Endodermal cell (in vitro differentiated cells): ENCODE measurements around the gene NFRKB. TPM values are rescaled to one million over a fixed set of nuclear protein-coding genes. Genes with fewer than 3 reads are reported as not detected.
A peak's percentile ranks its signal among the peaks of the same experiment; 100 is the strongest.

Experiments used
- DNase-seq: peaks from one replicate; pipeline ENCODE4 v3.0.0-alpha.2; 2017
- H3K27ac ChIP-seq: 2 replicates; pipeline ENCODE4 v1.5.1; 2013; ENCODE audit warnings: mild to moderate bottlenecking, low read depth, low read length, moderate library complexity
- H3K27me3 ChIP-seq: 2 replicates; pipeline ENCODE4 v1.6.1; 2013; ENCODE audit warnings: mild to moderate bottlenecking, low read length, moderate library complexity; ENCODE audit not compliant: insufficient read depth, control insufficient read depth, poor library complexity, severe bottlenecking
- H3K36me3 ChIP-seq: 2 replicates; pipeline ENCODE4 v1.7.0; 2013; ENCODE audit warnings: mild to moderate bottlenecking, low read length, moderate library complexity; ENCODE audit not compliant: control insufficient read depth, insufficient read depth
- H3K4me1 ChIP-seq: one replicate; pipeline ENCODE4 v1.7.0; 2013; ENCODE audit warnings: low read length; ENCODE audit not compliant: control insufficient read depth, insufficient read depth
- H3K4me3 ChIP-seq: 2 replicates; pipeline ENCODE4 v1.5.1; 2013; ENCODE audit warnings: mild to moderate bottlenecking, low read length, moderate library complexity
- H3K9ac ChIP-seq: 2 replicates; pipeline ENCODE4 v1.6.1; 2013; ENCODE audit warnings: mild to moderate bottlenecking, low read length, moderate library complexity; ENCODE audit not compliant: poor library complexity, severe bottlenecking; ENCODE audit errors: extremely low read depth
- H3K9me3 ChIP-seq: 2 replicates; pipeline ENCODE4 v1.6.1; 2013; ENCODE audit warnings: mild to moderate bottlenecking, low read length, moderate library complexity; ENCODE audit not compliant: control insufficient read depth
- H3K27ac Mint-ChIP-seq: 2 replicates; pipeline ENCODE4 v1.8.0; 2020; ENCODE audit warnings: mixed read lengths
- H3K27me3 Mint-ChIP-seq: 2 replicates; pipeline ENCODE4 v1.8.0; 2021; ENCODE audit warnings: mild to moderate bottlenecking, mixed read lengths; ENCODE audit not compliant: insufficient read depth
- H3K36me3 Mint-ChIP-seq: 2 replicates; pipeline ENCODE4 v1.8.0; 2020; ENCODE audit warnings: low read depth, mixed read lengths
- H3K4me1 Mint-ChIP-seq: 2 replicates; pipeline ENCODE4 v1.8.0; 2020; ENCODE audit warnings: mixed read lengths
- H3K4me3 Mint-ChIP-seq: 2 replicates; pipeline ENCODE4 v1.8.0; 2020; ENCODE audit warnings: mild to moderate bottlenecking, moderate library complexity, mixed read lengths
- H3K9me3 Mint-ChIP-seq: 2 replicates; pipeline ENCODE4 v1.8.0; 2020; ENCODE audit warnings: mild to moderate bottlenecking, mixed read lengths
- CTCF ChIP-seq: fragments of 200-600 bp; sonication (generic); conservative IDR thresholded peaks from 2 replicates; pipeline ENCODE4 v1.5.0; 2021; ENCODE audit warnings: antibody characterized with exemption, mild to moderate bottlenecking
- WGBS, 2 experiments: methylation state at CpG; one replicate each; pipeline versions ENCODE4 v1.1.5 to v1.1.7; 2013; ENCODE audit warnings: missing lambda C conversion rate in 2 of 2, mixed read lengths in 1 of 2; ENCODE audit not compliant: insufficient coverage in 1 of 2, insufficient read length in 1 of 2; 5-methylcytosine and 5-hydroxymethylcytosine counted together
- total RNA-seq, 2 donors: library from RNA; stranded (reverse); fragmentation: NEBNext Ultra II Directional in 1 of 2; extraction: Animal tissue kit (Norgen Biotek cat#: 25700) in 1 of 2; gene quantifications; 2 replicates in 1 of 2; 3 replicates in 1 of 2; pipeline ENCODE4 v1.2.1, GENCODE V29; 2021

NFRKB gene
- total RNA-seq, 2 donors from 2014 or later, result 46.1 to 46.5 TPM

GRCh38 chr11:129884581-129884980 lies 10.8 kb downstream of the NFRKB start:
- H3K27ac Mint-ChIP-seq, result no peak overlapping the region
- no peaks in the 10 kb centered on the region for H3K4me1 ChIP-seq
- H3K4me3 Mint-ChIP-seq, result no peak overlapping the region
- H3K36me3 Mint-ChIP-seq, result peaks cover 87% of the 10 kb centered on the region
- no peaks in the 10 kb centered on the region for H3K27me3 Mint-ChIP-seq
- no peak overlapping the region for H3K4me3 ChIP-seq
- 96 to 100% methylated on average over 4 to 8 of the region's 8 CpGs for WGBS, 2 experiments
- no peaks in the 10 kb centered on the region for H3K27me3 ChIP-seq
- no peak for DNase-seq
- no peak overlapping the region for H3K9ac ChIP-seq
- H3K9me3 ChIP-seq, result no peaks in the 10 kb centered on the region
- no peaks in the 10 kb centered on the region for H3K9me3 Mint-ChIP-seq
- no peak overlapping the region for H3K27ac ChIP-seq
- peaks cover 91% of the 10 kb centered on the region for H3K36me3 ChIP-seq
- no peak for TF ChIP-seq CTCF
- no peaks in the 10 kb centered on the region for H3K4me1 Mint-ChIP-seq

GRCh38 chr11:129881570-129882170 lies 13.7 kb downstream of the NFRKB start:
- no peak overlapping the region for H3K27ac ChIP-seq
- H3K27ac Mint-ChIP-seq, result peak overlapping the region; percentile 48

GRCh38 chr11:129880311-129880710 lies 15.1 kb downstream of the NFRKB start:
- Mint-ChIP-seq H3K27me3 (no peaks in the 10 kb centered on the region), H3K36me3 (peaks cover 84% of the 10 kb centered on the region), H3K27ac (no peak overlapping the region), H3K4me1 (peaks cover 6% of the 10 kb centered on the region), H3K4me3 (no peak overlapping the region), H3K9me3 (no peaks in the 10 kb centered on the region)
- no peak for DNase-seq
- Histone ChIP-seq H3K27me3 (no peaks in the 10 kb centered on the region), H3K9me3 (no peaks in the 10 kb centered on the region), H3K9ac (no peak overlapping the region), H3K4me3 (no peak overlapping the region), H3K36me3 (peaks cover 94% of the 10 kb centered on the region), H3K27ac (no peak overlapping the region), H3K4me1 (peaks cover 4% of the 10 kb centered on the region)
- TF ChIP-seq CTCF, result no peak
- WGBS, 2 experiments, result 92 to 94% methylated on average over 3 of the region's 3 CpGs

More at GRCh38 chr11:129881570-129882170, 13.7 kb downstream of the NFRKB start:
- no peak overlapping the region for H3K9ac ChIP-seq
- peak; percentile 77 for TF ChIP-seq CTCF
- Mint-ChIP-seq H3K4me3 (no peak overlapping the region), H3K36me3 (peaks cover 86% of the 10 kb centered on the region), H3K4me1 (peaks cover 6% of the 10 kb centered on the region), H3K9me3 (no peaks in the 10 kb centered on the region), H3K27me3 (no peaks in the 10 kb centered on the region)
- 82 to 93% methylated on average over 2 to 8 of the region's 9 CpGs for WGBS, 2 experiments
- H3K9me3 ChIP-seq, result no peaks in the 10 kb centered on the region
- H3K36me3 ChIP-seq, result peaks cover 94% of the 10 kb centered on the region
- no peaks in the 10 kb centered on the region for H3K27me3 ChIP-seq
- H3K4me1 ChIP-seq, result peaks cover 4% of the 10 kb centered on the region
- H3K4me3 ChIP-seq, result no peak overlapping the region
- peak; percentile 89 for DNase-seq
